NCI-H345 treated with DMSO at 0.1 percent for 48 hours (cell line): ENCODE data around the gene KRTAP10-3.
"Not testable (repeated sequence)": the region's sequence is repeated elsewhere in the genome, so short reads cannot be mapped to it uniquely, and the experiment has no call there.

Experiments
- DNase-seq: peaks from one replicate; lab custom pipeline; 2025; ENCODE audit not compliant: unreplicated experiment; lab: John Stamatoyannopoulos, UW

KRTAP10-3 gene, protein sequence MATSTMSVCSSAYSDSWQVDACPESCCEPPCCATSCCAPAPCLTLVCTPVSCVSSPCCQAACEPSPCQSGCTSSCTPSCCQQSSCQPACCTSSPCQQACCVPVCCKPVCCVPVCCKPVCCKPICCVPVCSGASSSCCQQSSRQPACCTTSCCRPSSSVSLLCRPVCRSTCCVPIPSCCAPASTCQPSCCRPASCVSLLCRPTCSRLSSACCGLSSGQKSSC

DNA sequence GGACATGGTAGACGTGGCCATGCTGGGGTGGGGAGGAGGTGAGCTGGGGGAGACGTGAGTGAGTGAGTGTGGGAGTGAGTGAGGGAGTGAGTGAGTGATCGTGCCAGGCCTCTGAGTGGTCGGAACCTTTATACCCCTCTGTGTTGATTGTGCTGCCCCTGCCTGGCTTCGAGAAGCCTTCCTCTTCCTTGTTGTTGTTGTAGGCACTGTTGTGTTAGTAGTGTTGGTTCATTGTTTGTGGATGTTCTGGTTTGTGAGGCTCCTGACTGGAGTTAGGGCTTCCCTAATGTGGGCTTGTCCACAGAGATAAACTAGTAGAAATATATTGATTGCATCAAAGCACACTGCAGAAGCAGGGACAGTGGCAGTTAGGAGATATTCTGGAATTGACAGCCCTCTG is at the start of gene KRTAP10-3:
Gene KRTAP10-3 (minus strand): TSS at position 101 of the 400 bp plus-strand sequence. CDS start 80 bp downstream, at position 21.
- DNase-seq: no peak

GRCh38 chr21:44606495-44606894 is 47.9 kb upstream of the KRTAP10-3 start:
- no peak for DNase-seq

DNA sequence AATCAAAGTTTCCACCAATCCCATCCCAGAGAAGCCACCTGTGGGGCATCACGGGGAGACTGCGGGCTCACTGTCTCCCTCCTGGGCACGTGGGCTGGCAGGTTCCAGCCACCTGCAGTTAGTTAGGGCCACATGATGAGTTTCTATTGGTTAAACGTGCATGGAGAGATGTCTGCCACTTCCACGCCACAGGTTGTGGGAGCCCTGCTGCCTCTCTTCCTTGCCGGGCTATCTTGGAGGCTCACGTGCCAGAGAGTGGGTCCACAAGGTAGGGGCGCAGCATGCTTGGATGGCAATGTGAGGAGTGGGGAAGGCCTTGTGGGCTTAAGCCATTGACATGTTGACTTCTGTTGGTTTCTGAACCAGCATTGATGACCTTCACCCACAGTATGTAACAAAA is 45.3 kb upstream of the KRTAP10-3 start:
- no peak for DNase-seq

GRCh38 chr21:44603109-44603875 is 44.7 kb upstream of the KRTAP10-3 start:
- no peak for DNase-seq

GRCh38 chr21:44602463-44602850 is 43.9 kb upstream of the KRTAP10-3 start:
- no peak for DNase-seq

- no peak for DNase-seq
Observed at GRCh38 chr21:44601596-44602462, 43.2 kb upstream of the KRTAP10-3 start.

GRCh38 chr21:44601091-44601490 is 42.5 kb upstream of the KRTAP10-3 start:
- DNase-seq: not testable (repeated sequence)

GRCh38 chr21:44600118-44600978 is 41.8 kb upstream of the KRTAP10-3 start, which contains the start of gene KRTAP10-7:
KRTAP10-7 (plus strand) TSS chr21:44600597; CDS start chr21:44600622, 25 bp downstream.
- DNase-seq: not testable (repeated sequence)

- DNase-seq: no peak
Observed at GRCh38 chr21:44599264-44600029, 40.9 kb upstream of the KRTAP10-3 start.

- DNase-seq: no peak
Observed at GRCh38 chr21:44598061-44598460, 39.5 kb upstream of the KRTAP10-3 start.

DNA sequence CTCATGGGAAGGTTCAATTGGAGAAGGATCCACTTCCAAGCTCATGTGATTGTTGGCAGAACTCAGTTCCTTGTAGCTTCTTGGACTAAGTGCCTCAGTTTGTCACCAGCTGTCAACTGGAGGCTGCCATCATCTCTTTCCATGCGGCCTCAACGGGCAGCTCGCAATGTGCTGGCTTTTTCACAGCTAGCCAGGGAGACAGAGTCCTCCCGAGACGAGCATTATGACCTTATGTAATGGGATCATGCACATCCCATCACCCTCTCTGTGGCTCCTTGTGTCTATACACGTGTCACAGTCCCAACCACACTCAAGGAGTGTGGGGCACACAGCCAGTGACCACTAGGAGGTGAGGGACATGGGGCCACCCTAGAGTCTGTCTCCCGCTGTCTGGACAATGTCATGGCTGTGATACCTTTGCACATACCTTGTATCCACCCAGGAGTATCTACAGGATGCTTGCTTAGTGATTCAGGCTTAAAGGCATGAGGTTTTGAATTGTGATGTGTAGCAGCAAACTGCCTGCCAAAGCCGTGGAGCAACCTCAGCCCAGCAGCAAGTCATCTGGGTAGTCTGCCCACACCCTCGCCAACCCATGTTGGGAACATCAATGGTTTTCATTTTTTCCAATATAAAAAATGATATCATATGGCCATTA is 37.6 kb upstream of the KRTAP10-3 start:
- no peak for DNase-seq

- no peak for DNase-seq
Observed at GRCh38 chr21:44595524-44595923, 36.9 kb upstream of the KRTAP10-3 start.

DNA sequence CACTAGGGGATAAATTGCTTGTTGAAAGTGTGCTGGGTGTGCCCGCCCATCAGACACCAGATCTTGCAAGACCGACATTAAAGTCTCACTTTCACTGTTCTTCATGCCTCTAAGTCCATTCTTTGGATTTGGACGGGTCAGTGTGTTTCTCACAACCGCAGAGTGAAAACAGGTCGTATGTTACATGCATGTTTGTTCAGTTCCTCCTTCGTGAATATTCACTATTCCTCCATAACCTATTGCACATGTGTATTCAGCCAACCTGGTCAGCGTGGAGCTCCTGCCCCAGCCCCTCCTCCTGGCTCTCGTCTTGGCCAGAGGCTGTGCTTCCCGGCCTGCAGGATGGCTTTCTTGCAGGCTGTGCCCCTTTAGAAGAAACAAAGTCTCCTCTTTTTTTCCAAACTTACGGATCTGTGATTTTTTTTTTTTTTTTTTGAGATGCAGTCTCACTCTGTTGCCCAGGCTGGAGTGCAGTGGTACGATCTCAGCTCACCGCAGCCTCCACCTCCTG is 35.9 kb upstream of the KRTAP10-3 start:
- DNase-seq: no peak

DNA sequence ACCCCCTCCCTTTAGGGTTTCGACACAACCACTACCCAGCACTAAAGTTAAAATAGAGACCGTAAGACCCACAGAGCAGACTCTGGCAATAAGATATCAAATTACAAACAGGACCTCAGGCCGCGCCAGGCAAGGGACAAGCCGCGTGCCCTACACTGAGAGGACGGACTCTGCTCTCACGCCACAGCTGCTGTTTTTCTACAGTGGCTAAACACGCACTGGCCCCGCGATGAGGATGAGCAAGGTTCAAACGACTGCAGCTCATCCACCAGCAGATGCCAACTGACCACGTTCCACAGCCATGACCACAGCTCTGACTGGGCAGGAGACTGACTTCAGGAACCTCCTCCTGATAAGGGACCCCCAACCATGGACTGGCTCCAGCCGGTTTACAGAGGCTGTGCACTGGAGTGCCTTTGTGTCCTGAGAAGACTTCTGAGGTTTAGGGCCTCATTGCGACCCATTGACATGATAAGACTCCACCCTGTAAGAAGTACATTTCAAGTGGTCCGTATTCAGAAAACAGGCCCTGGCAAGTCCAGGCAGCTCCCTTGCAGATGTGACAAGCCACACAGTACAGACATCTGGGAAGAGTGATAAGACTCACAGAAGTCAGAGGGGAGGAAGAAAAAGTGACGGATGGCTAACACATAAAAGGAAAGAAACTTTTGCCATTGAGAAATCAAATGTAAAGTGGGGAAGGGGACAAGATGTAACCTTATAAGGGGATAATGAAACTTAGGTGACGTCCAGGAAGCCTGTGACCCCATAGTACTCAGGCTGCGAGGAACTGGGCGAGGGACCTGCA is 35.2 kb upstream of the KRTAP10-3 start:
- DNase-seq: no peak

DNA sequence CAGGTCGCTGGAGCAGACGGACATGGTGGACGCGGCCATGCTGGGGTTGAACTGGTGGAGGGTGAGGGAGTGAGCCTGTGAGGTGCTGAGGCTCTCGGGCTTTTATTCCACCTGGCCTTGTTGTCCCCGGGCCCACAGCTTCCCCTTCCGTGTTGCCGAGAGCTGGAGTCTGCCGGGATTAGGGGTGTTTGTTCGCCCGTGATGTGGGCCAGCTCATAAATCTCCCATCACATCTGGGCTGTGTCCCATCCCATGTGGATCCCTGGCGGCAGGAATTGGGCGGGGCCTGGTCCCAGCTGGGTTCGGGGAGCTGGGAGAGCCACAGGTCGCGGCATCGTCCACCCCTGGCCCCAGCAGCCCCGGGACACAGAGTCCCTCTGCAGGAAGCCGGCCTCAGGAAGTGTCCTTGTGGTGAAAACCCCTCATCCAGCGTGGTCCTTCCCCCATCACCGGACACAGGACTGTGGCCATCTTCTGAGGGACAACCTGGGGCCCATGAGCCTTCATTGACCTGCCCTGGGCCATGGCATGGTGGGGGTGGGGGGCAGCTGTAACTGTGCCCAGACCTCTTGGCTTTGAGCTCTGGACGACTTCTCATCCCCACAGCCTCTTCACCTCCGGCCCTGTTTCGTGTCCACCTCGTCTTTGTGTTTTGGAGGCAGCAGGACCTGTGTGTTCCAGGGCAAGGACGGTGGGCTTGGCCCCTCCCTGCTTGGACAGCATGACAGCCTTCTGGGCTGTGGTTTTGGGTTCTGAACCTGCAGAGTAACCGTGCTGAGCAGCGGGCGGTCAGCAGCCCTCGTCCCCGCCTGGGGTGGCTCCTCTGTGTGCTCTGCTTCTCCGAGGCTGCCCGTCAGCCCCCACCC is 34.1 kb upstream of the KRTAP10-3 start, which contains the start of gene KRTAP10-6:
Gene KRTAP10-6 (minus strand): TSS at position 60 of the 866 bp plus-strand sequence. CDS start 21 bp downstream, at position 39.
- no peak for DNase-seq

- DNase-seq: not testable (repeated sequence)
Observed at GRCh38 chr21:44591801-44592130, 33.2 kb upstream of the KRTAP10-3 start.
